HG03575 (cell line): ENCODE measurements around the gene METTL16.
"Not testable (repeated sequence)": the region's sequence is repeated elsewhere in the genome, so short reads cannot be mapped to it uniquely, and the experiment has no call there.

ENCODE experiments used
- ATAC-seq: cut with Tn5 transposase; IDR thresholded peaks from one replicate; pipeline ENCODE4 v1.9.1; 2021; ENCODE audit not compliant: unreplicated experiment, insufficient number of reproducible peaks, low FRiP score; ENCODE audit errors: extremely low read depth

METTL16 gene

GRCh38 chr17:2456475-2456874 lies 55.2 kb downstream of the METTL16 start:
- no peak for ATAC-seq

GRCh38 chr17:2455956-2456355 lies 55.7 kb downstream of the METTL16 start:
- no peak for ATAC-seq

GRCh38 chr17:2453866-2454265 lies 57.8 kb downstream of the METTL16 start:
- no peak for ATAC-seq

GRCh38 chr17:2453325-2453724 lies 58.4 kb downstream of the METTL16 start:
- no peak for ATAC-seq

- no peak for ATAC-seq
These were observed 59.4 kb downstream of the METTL16 start for GRCh38 chr17:2452216-2452750.

- ATAC-seq = no peak
These were observed 61.6 kb downstream of the METTL16 start for GRCh38 chr17:2450016-2450650.

GRCh38 chr17:2449486-2449885 lies 62.2 kb downstream of the METTL16 start:
- no peak for ATAC-seq

GRCh38 chr17:2447479-2447878 lies 64.2 kb downstream of the METTL16 start:
- ATAC-seq = not testable (repeated sequence)

GRCh38 chr17:2445638-2446037 lies 66.0 kb downstream of the METTL16 start:
- no peak for ATAC-seq

GRCh38 chr17:2444382-2444781 lies 67.3 kb downstream of the METTL16 start:
- no peak for ATAC-seq

- ATAC-seq = no peak
These were observed 69.5 kb downstream of the METTL16 start for GRCh38 chr17:2442166-2442565.

- ATAC-seq = no peak
These were observed 70.8 kb downstream of the METTL16 start for GRCh38 chr17:2440930-2441329.

- ATAC-seq = not testable (repeated sequence)
These were observed 71.7 kb downstream of the METTL16 start for GRCh38 chr17:2439997-2440396.

GRCh38 chr17:2438823-2439222 lies 72.9 kb downstream of the METTL16 start:
- ATAC-seq = no peak

- no peak for ATAC-seq
These were observed 75.3 kb downstream of the METTL16 start for GRCh38 chr17:2436316-2436905.

GRCh38 chr17:2435862-2436261 lies 75.8 kb downstream of the METTL16 start:
- ATAC-seq = no peak

- no peak for ATAC-seq
These were observed 76.4 kb downstream of the METTL16 start for GRCh38 chr17:2435181-2435741.

GRCh38 chr17:2433696-2434095 lies 78.0 kb downstream of the METTL16 start:
- ATAC-seq = no peak

- ATAC-seq = no peak
These were observed 83.8 kb downstream of the METTL16 start for GRCh38 chr17:2427910-2428309.

- ATAC-seq = no peak
These were observed 84.5 kb downstream of the METTL16 start for GRCh38 chr17:2427215-2427614.
